Loucy (cell line): ENCODE measurements around the gene H2BK1.

ENCODE experiments used
- H2AFZ ChIP-seq: fragments of 200-600 bp; sonication (generic); 2 replicates; pipeline ENCODE4 v1.6.0; 2016; ENCODE audit warnings: antibody characterized with exemption, mild to moderate bottlenecking, low read length, moderate library complexity
- H3F3A ChIP-seq: fragments of 200-600 bp; 2 replicates; pipeline ENCODE4 v1.6.0; 2016; ENCODE audit warnings: antibody characterized with exemption, low read depth, mild to moderate bottlenecking
- H3K27me3 ChIP-seq: fragments of 200-600 bp; sonication (generic); 2 replicates; pipeline ENCODE4 v1.6.1; 2014; ENCODE audit warnings: low read length, mild to moderate bottlenecking; ENCODE audit not compliant: insufficient read depth, poor library complexity, severe bottlenecking
- H3K36me3 ChIP-seq: fragments of 200-600 bp; sonication (generic); 2 replicates; pipeline ENCODE4 v1.6.1; 2016; ENCODE audit warnings: low read length; ENCODE audit not compliant: insufficient read depth
- H3K4me1 ChIP-seq: fragments of 200-600 bp; sonication (generic); 2 replicates; pipeline ENCODE4 v1.5.1; 2014; ENCODE audit warnings: low read length, mild to moderate bottlenecking; ENCODE audit not compliant: insufficient read depth, poor library complexity, severe bottlenecking
- H3K4me2 ChIP-seq: fragments of 200-600 bp; sonication (generic); 2 replicates; pipeline ENCODE4 v1.6.0; 2014; ENCODE audit warnings: antibody characterized with exemption, low read length, low read depth, mild to moderate bottlenecking; ENCODE audit not compliant: poor library complexity, severe bottlenecking
- H3K4me3 ChIP-seq: fragments of 200-600 bp; sonication (generic); 2 replicates; pipeline ENCODE4 v1.5.1; 2014; ENCODE audit warnings: low read length, mild to moderate bottlenecking, mixed read lengths; ENCODE audit not compliant: poor library complexity, severe bottlenecking
- H3K79me2 ChIP-seq: fragments of 200-600 bp; sonication (generic); 2 replicates; pipeline ENCODE4 v1.6.1; 2014; ENCODE audit warnings: low read length; ENCODE audit not compliant: insufficient read depth
- H3K9ac ChIP-seq: fragments of 200-600 bp; sonication (generic); 2 replicates; pipeline ENCODE4 v1.6.0; 2014; ENCODE audit warnings: mild to moderate bottlenecking, low read depth, low read length, moderate library complexity; ENCODE audit not compliant: poor library complexity, severe bottlenecking
- H3K9me2 ChIP-seq: fragments of 200-600 bp; sonication (generic); replicated peaks from 2 replicates; pipeline ENCODE4 v1.6.1; 2016; ENCODE audit warnings: low read depth, low read length, mixed read lengths
- H3K9me3 ChIP-seq: fragments of 200-600 bp; sonication (generic); 2 replicates; pipeline ENCODE4 v1.6.1; 2014; ENCODE audit warnings: mild to moderate bottlenecking, antibody characterized with exemption, low read length, low read depth; ENCODE audit not compliant: insufficient read depth
- H4K20me1 ChIP-seq: fragments of 200-600 bp; sonication (generic); 2 replicates; pipeline ENCODE4 v1.6.0; 2014; ENCODE audit warnings: antibody characterized with exemption, low read length, mild to moderate bottlenecking; ENCODE audit not compliant: insufficient read depth, poor library complexity, severe bottlenecking
- EZH2phosphoT487 ChIP-seq: fragments of 200-600 bp; IDR thresholded peaks from 2 replicates; pipeline ENCODE4 v1.6.1; 2018; ENCODE audit warnings: antibody characterized with exemption, mild to moderate bottlenecking, moderate library complexity, borderline replicate concordance
- TF ChIP-seq, protein P1 (sequence below): fragments of 200-600 bp; sonication (generic); conservative IDR thresholded peaks from 2 replicates; pipeline ENCODE4 v1.5.1; 2014; ENCODE audit warnings: mild to moderate bottlenecking, antibody characterized with exemption, low read length

Gene H2BK1

GRCh38 chr7:151251328-151251688, 41.0 kb upstream of the H2BK1 start:
- no peak for TF ChIP-seq EZH2phosphoT487
- H3K4me3 ChIP-seq = peak overlapping the region; percentile 60
- no peaks in the 10 kb centered on the region for H3K27me3 ChIP-seq
- peaks cover 11% of the 10 kb centered on the region for H3K4me1 ChIP-seq
- no peaks in the 10 kb centered on the region for H3K9me2 ChIP-seq
- H3K9me3 ChIP-seq = no peaks in the 10 kb centered on the region
- no peaks in the 10 kb centered on the region for H3F3A ChIP-seq
- peak overlapping the region; percentile 59 for H3K4me2 ChIP-seq
- no peaks in the 10 kb centered on the region for H3K36me3 ChIP-seq
- peak overlapping the region; percentile 48 for H3K9ac ChIP-seq
- H2AFZ ChIP-seq = peak overlapping the region; percentile 50
- H3K79me2 ChIP-seq = no peaks in the 10 kb centered on the region
- H4K20me1 ChIP-seq = no peaks in the 10 kb centered on the region

DNA sequence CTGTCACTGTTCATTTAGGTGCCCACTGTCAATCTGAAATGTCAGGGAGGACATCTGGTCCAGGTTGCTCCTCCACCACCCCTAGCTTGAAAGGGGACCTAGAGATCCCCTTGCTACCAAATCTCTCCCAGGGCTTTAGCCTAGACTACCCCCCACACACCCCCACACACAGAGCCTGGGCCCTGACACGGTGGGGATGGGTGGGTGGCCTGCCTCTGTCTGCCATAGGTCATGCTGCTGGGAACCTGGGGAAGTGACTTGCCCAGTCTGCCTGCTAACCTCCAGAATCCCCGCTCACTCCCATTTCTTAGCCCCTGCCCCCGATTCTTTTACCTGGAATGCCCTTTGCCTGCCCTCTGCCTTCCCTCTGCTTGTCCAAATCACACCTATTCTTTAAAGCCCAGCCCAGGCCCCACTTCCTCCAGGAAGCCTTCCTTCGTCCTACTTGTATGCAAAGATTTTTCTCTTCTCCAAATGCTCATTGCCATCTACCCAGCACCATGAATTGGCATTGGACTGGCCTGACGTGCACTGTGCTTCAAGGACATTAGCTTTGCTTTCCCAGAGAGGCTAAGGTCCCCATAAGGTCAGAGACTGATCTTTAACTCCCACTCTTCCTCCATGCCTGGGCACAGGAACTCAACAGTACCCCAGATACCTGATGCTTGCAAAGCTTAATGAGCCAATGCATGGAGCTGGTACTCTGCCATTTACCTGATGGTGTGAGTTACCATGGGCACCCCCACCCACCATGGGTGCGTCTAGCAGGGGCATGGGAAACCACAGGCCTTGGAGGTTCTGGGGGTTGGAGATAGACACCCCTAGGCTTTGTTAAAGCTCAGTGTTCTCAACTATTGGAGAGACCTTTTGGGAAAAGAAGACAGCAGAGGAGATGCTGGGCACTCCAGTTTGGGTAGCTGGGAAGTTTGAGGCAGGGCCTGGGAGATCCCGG, 40.2 kb upstream of the H2BK1 start:
- Histone ChIP-seq H3K9me2 (no peaks in the 10 kb centered on the region), H3K4me1 (peaks cover 11% of the 10 kb centered on the region), H3K36me3 (no peaks in the 10 kb centered on the region), H4K20me1 (no peaks in the 10 kb centered on the region), H3K9me3 (no peaks in the 10 kb centered on the region), H3K27me3 (no peaks in the 10 kb centered on the region), H2AFZ (no peak overlapping the region), H3K9ac (no peak overlapping the region), H3K79me2 (no peaks in the 10 kb centered on the region), H3K4me2 (no peak overlapping the region), H3K4me3 (no peak overlapping the region), H3F3A (no peaks in the 10 kb centered on the region)
- TF ChIP-seq, protein P1, sequence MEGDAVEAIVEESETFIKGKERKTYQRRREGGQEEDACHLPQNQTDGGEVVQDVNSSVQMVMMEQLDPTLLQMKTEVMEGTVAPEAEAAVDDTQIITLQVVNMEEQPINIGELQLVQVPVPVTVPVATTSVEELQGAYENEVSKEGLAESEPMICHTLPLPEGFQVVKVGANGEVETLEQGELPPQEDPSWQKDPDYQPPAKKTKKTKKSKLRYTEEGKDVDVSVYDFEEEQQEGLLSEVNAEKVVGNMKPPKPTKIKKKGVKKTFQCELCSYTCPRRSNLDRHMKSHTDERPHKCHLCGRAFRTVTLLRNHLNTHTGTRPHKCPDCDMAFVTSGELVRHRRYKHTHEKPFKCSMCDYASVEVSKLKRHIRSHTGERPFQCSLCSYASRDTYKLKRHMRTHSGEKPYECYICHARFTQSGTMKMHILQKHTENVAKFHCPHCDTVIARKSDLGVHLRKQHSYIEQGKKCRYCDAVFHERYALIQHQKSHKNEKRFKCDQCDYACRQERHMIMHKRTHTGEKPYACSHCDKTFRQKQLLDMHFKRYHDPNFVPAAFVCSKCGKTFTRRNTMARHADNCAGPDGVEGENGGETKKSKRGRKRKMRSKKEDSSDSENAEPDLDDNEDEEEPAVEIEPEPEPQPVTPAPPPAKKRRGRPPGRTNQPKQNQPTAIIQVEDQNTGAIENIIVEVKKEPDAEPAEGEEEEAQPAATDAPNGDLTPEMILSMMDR = no peak
- no peak for TF ChIP-seq EZH2phosphoT487

DNA sequence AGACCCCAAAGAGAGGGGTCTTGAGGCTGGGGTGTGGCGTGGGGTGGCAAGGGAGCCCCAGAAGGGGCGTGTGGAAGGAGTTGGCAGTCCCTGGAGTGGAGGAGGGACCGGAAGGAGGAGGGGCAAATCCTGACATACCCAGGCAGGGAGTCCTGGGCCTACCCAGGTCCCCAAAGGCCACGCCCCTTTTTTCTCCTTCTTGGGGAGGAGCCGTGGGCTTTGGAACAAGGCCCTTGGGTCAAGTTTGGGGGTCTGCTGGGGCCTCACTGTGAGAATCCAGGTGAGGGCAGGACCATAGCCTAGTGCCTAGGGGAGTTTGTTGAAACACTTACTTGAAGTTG, 39.4 kb upstream of the H2BK1 start:
- no peak overlapping the region for H2AFZ ChIP-seq
- peaks cover 16% of the 10 kb centered on the region for H3K4me1 ChIP-seq
- no peaks in the 10 kb centered on the region for H3K36me3 ChIP-seq
- no peak overlapping the region for H3K9ac ChIP-seq
- no peak overlapping the region for H3K4me3 ChIP-seq
- no peaks in the 10 kb centered on the region for H4K20me1 ChIP-seq
- H3K79me2 ChIP-seq = no peaks in the 10 kb centered on the region
- TF ChIP-seq, protein P1 = no peak
- no peak for TF ChIP-seq EZH2phosphoT487
- H3K9me3 ChIP-seq = no peaks in the 10 kb centered on the region
- H3K9me2 ChIP-seq = no peaks in the 10 kb centered on the region
- no peak overlapping the region for H3K4me2 ChIP-seq
- no peaks in the 10 kb centered on the region for H3F3A ChIP-seq
- H3K27me3 ChIP-seq = no peaks in the 10 kb centered on the region
